GM12878 (cell line): ENCODE data around the gene RALGAPA2. TPM values are rescaled to one million over a fixed set of nuclear protein-coding genes. Genes with fewer than 3 reads are reported as not detected.

Source experiments
- ATAC-seq: fragments of 200-7000 bp; cut with Tn5 transposase; 3 replicates; pipeline ENCODE4 v1.9.1; 2020; ENCODE audit warnings: mild to moderate bottlenecking, moderate library complexity
- BruUV-seq: library from RNA; stranded (reverse); fragments of 400-500 nt; replicated peaks from 2 replicates; lab custom pipeline; 2021; lab: Mats Ljungman, UMichigan
- CTCF ChIA-PET: fragments of 300-600 bp; sonication (Branson Sonifier 250); formaldehyde crosslinking; extraction: SDS; loops from one replicate; lab custom pipeline; 2021; ENCODE audit warnings: inconsistent platforms; lab: Yijun Ruan, JAX
- POLR2A ChIA-PET: fragments of 350-600 bp; formaldehyde crosslinking; extraction: SDS; loops from one replicate; lab custom pipeline; 2021; ENCODE audit warnings: inconsistent platforms; lab: Charles Lee
- RAD21 ChIA-PET: fragments of 300-600 bp; sonication (Branson Sonifier 250); formaldehyde crosslinking; loops from one replicate; lab custom pipeline; 2023; ENCODE audit warnings: antibody characterized with exemption; ENCODE audit not compliant: unreplicated experiment; lab: Charles Lee
- SMC1A ChIA-PET: fragments of 300-600 bp; sonication (Branson Sonifier 250); formaldehyde crosslinking; loops from one replicate; lab custom pipeline; 2023; ENCODE audit not compliant: unreplicated experiment, uncharacterized antibody; lab: Charles Lee
- DNase-seq: peaks from one replicate; pipeline ENCODE4 v3.0.0-alpha.2; 2011; ENCODE audit warnings: low read depth, low spot score
- FAIRE-seq: peaks from 3 replicates; lab custom pipeline; 2011; peaks lifted over from hg19 to GRCh38; lab: Jason Lieb, UNC
- H2AFZ ChIP-seq: 2 replicates; pipeline ENCODE4 v1.6.0; 2011; ENCODE audit warnings: low read depth, low read length, control low read depth; ENCODE audit not compliant: control insufficient read depth
- H3K27ac ChIP-seq: 2 replicates; pipeline ENCODE4 v1.5.1; 2011; ENCODE audit warnings: control low read depth; ENCODE audit not compliant: control insufficient read depth, insufficient read depth
- H3K27me3 ChIP-seq, 2 experiments: replicated peaks in 1 of 2; 2 replicates each; pipeline versions ENCODE4 v1.6.0 to v1.6.1; 2011; ENCODE audit warnings: low read length in 1 of 2; ENCODE audit not compliant: control insufficient read depth in 2 of 2, insufficient read depth in 2 of 2
- H3K36me3 ChIP-seq, 2 experiments: 2 replicates each; pipeline ENCODE4 v1.5.1; 2011; ENCODE audit warnings: low read length in 1 of 2; ENCODE audit not compliant: control insufficient read depth in 2 of 2, insufficient read depth in 2 of 2
- H3K4me1 ChIP-seq: 2 replicates; pipeline ENCODE4 v1.6.1; 2011; ENCODE audit warnings: mild to moderate bottlenecking, low read length, moderate library complexity, mixed read lengths; ENCODE audit not compliant: control insufficient read depth, insufficient read depth
- H3K4me2 ChIP-seq: 2 replicates; pipeline ENCODE4 v1.6.0; 2011; ENCODE audit warnings: control low read depth; ENCODE audit not compliant: control insufficient read depth, insufficient read depth
- H3K4me3 ChIP-seq: fragments of 200-600 bp; sonication (generic); 2 replicates; pipeline ENCODE4 v1.5.1; 2016
- H3K79me2 ChIP-seq: 2 replicates; pipeline ENCODE4 v1.6.0; 2011; ENCODE audit warnings: low read length; ENCODE audit not compliant: control insufficient read depth, insufficient read depth
- H3K9ac ChIP-seq: 2 replicates; pipeline ENCODE4 v1.8.0; 2011; ENCODE audit warnings: low read length, control low read depth, mixed read lengths; ENCODE audit not compliant: control insufficient read depth, insufficient read depth
- H3K9me3 ChIP-seq: replicated peaks from 3 replicates; pipeline ENCODE4 v1.5.1; 2011; ENCODE audit warnings: mild to moderate bottlenecking, low read length; ENCODE audit not compliant: control insufficient read depth, insufficient read depth
- H4K20me1 ChIP-seq: 2 replicates; pipeline ENCODE4 v1.6.0; 2011; ENCODE audit not compliant: control insufficient read depth, insufficient read depth
- ATF2 ChIP-seq: IDR thresholded peaks from 2 replicates; pipeline ENCODE4 v1.6.1; 2012; ENCODE audit warnings: low read length, inconsistent platforms
- BCLAF1 ChIP-seq: fragments of 450-650 bp; IDR thresholded peaks from 2 replicates; pipeline ENCODE4 v1.6.1; 2017; ENCODE audit warnings: antibody characterized with exemption, mild to moderate bottlenecking, moderate library complexity
- BHLHE40 ChIP-seq, 2 experiments: fragments of 450-650 bp in 1 of 2; IDR thresholded peaks; 2 replicates each; pipeline ENCODE4 v1.6.1; 2011 to 2017; ENCODE audit warnings: low read depth in 2 of 2, borderline replicate concordance in 1 of 2, improper control_type of control experiment in 1 of 2, low read length in 1 of 2, mild to moderate bottlenecking in 1 of 2
- CEBPB ChIP-seq, 2 experiments: fragments of 150-350 bp in 1 of 2; IDR thresholded peaks; 2 replicates each; pipeline ENCODE4 v1.6.1; 2012 to 2014; ENCODE audit warnings: low read depth in 2 of 2, low read length in 2 of 2, borderline replicate concordance in 1 of 2, inconsistent platforms in 1 of 2
- CEBPZ ChIP-seq: fragments of 150-350 bp; IDR thresholded peaks from 2 replicates; pipeline ENCODE4 v1.6.1; 2016; ENCODE audit warnings: low read depth, low read length
- FOS ChIP-seq: IDR thresholded peaks from 3 replicates; pipeline ENCODE4 v1.6.1; 2011; ENCODE audit warnings: borderline replicate concordance; ENCODE audit not compliant: insufficient read length; ENCODE audit errors: extremely low read depth
- MEF2A ChIP-seq: IDR thresholded peaks from 2 replicates; pipeline ENCODE4 v1.6.1; 2011; ENCODE audit warnings: low read depth, mild to moderate bottlenecking, low read length, moderate library complexity; ENCODE audit not compliant: insufficient read depth
- PKNOX1 ChIP-seq: fragments of 450-650 bp; IDR thresholded peaks from 2 replicates; pipeline ENCODE4 v1.6.1; 2016; ENCODE audit warnings: mild to moderate bottlenecking
- POLR2AphosphoS2 ChIP-seq: IDR thresholded peaks from 2 replicates; pipeline ENCODE4 v1.6.1; 2011; ENCODE audit warnings: low read depth, mild to moderate bottlenecking, low read length, improper control_type of control experiment, moderate library complexity
- RELB ChIP-seq: fragments of 450-650 bp; IDR thresholded peaks from 2 replicates; pipeline ENCODE4 v1.6.1; 2017; ENCODE audit warnings: low read depth, mild to moderate bottlenecking, moderate library complexity
- RUNX3 ChIP-seq: IDR thresholded peaks from 2 replicates; pipeline ENCODE4 v1.6.1; 2012; ENCODE audit warnings: low read length, inconsistent platforms
- SIX5 ChIP-seq: IDR thresholded peaks from 2 replicates; pipeline ENCODE4 v1.6.1; 2011; ENCODE audit warnings: mild to moderate bottlenecking, low read depth, low read length, moderate library complexity; ENCODE audit not compliant: severe bottlenecking
- ZNF24 ChIP-seq: fragments of 450-650 bp; IDR thresholded peaks from 2 replicates; pipeline ENCODE4 v1.6.1; 2017; ENCODE audit warnings: antibody characterized with exemption, mild to moderate bottlenecking
- WGBS: methylation state at CpG from one replicate; pipeline ENCODE4 v1.1.6; 2016; ENCODE audit warnings: low lambda C conversion rate; ENCODE audit not compliant: insufficient replicate concordance, insufficient coverage; ENCODE audit errors: missing lambda C conversion rate; 5-methylcytosine and 5-hydroxymethylcytosine counted together
- in situ Hi-C: fragments of 300-500 bp; cut with MboI; formaldehyde crosslinking; loops from 9 replicates; pipeline ENCODE4 v1.14.3; 2018; ENCODE audit warnings: mixed read lengths
- intact Hi-C: fragments of 100-400 bp; cut with micrococcal nuclease; formaldehyde crosslinking; loops from one replicate; pipeline ENCODE4 v1.14.2; 2022; ENCODE audit not compliant: unreplicated experiment
- polyA plus RNA-seq, 11 experiments: library from polyadenylated mRNA; depleted of rRNA in 4 of 11; unstranded in 6 of 11; stranded (reverse) in 5 of 11; fragments of >200 nt; fragmentation: Nextera tagmentation in 4 of 11; fragmentation: Illumina TruSeq in 1 of 11; extraction: Ambion mirVana in 4 of 11; extraction: Trizol in 1 of 11; gene quantifications; 1 replicate in 1 of 11; 2 replicates in 10 of 11; pipeline versions ENCODE4 v1.2.1 to v1.2.3, GENCODE V29; 2011 to 2016; ENCODE audit warnings: inconsistent platforms in 2 of 11, missing spikeins in 2 of 11, low read depth in 1 of 11
- total RNA-seq, 4 experiments: library from RNA; depleted of rRNA in 3 of 4; stranded (reverse); fragments of >200 nt in 3 of 4; fragmentation: Illumina TruSeq in 1 of 4; extraction: Trizol in 1 of 4; gene quantifications; 2 replicates each; pipeline versions ENCODE4 v1.2.1 to v1.2.3, GENCODE V29; 2013 to 2021

RALGAPA2 gene
- total and polyA plus RNA-seq, 10 of the 15 experiments (the other 5 are each of a cell fraction or from before 2014, with no cell fraction given): 2.9 to 29.4 (median 19.6) TPM

GRCh38 chr20:20375862-20376261, 336.6 kb downstream of the RALGAPA2 start:
- no peaks in the 10 kb centered on the region; the same call in 2 of the 3 replicates for H3K9me3 ChIP-seq
- no peak overlapping the region for H3K27ac ChIP-seq
- intact Hi-C loops: loop anchor here (5.0 kb wide), 1 partner anchor 191 kb away; no protein-coding TSS in a partner anchor
- RAD21 ChIA-PET: no interaction called here
- TF ChIP-seq POLR2AphosphoS2 (no peak), PKNOX1 (no peak), SIX5 (no peak), CEBPB (IDR thresholded peaks at IDR 0.05; ENCODE audit: borderline replicate concordance in 1 of 2, low read depth in 2 of 2, low read length in 2 of 2) (no peak), MEF2A (no peak), BHLHE40 (IDR thresholded peaks at IDR 0.05; ENCODE audit: borderline replicate concordance in 1 of 2, low read depth in 2 of 2, low read length in 1 of 2) (no peak), BCLAF1 (no peak), ZNF24 (no peak), RUNX3 (no peak), RELB (no peak), ATF2 (no peak), FOS (no peak), CEBPZ (no peak)
- TF ChIP-seq, all 136 proteins: peak for 0
- peaks cover 2 to 4% of the 10 kb centered on the region in 2 experiments; a peak in 3 of 4 replicates for H3K27me3 ChIP-seq
- no peaks in the 10 kb centered on the region for H3K36me3 ChIP-seq
- ChIA-PET POLR2A (no interaction called here), CTCF (no interaction called here), SMC1A (no interaction called here)
- no TSS peak for BruUV-seq
- H2AFZ ChIP-seq: no peak overlapping the region
- H3K4me2 ChIP-seq: no peak overlapping the region
- DNase-seq: no peak
- H3K4me1 ChIP-seq: no peaks in the 10 kb centered on the region
- 20% methylated on average over 8 of the region's 8 CpGs for whole genome bisulfite sequencing
- in situ Hi-C loops: no loop called here
- no peaks in the 10 kb centered on the region for H4K20me1 ChIP-seq
- H3K9ac ChIP-seq: no peak overlapping the region
- no peaks in the 10 kb centered on the region for H3K79me2 ChIP-seq
- ATAC-seq: no peak
- no peak overlapping the region for H3K4me3 ChIP-seq
- no peak for FAIRE-seq
